ENCODE measurements around the gene ULK4.
"Not testable (repeated sequence)": the region's sequence is repeated elsewhere in the genome, so short reads cannot be mapped to it uniquely, and the experiment has no call there.

Gene ULK4

GRCh38 chr3:41507336-41508062 is 454.4 kb downstream of the ULK4 start:
- DNase-seq (ENCODE audit: low read depth in 2 of 2, low spot score in 1 of 2), result no peak

GRCh38 chr3:41503998-41504623 is 457.8 kb downstream of the ULK4 start:
- DNase-seq (ENCODE audit: low read depth in 2 of 2, low spot score in 1 of 2), result no peak

GRCh38 chr3:41502481-41502880 is 459.4 kb downstream of the ULK4 start:
- no peak for DNase-seq (ENCODE audit: low read depth in 2 of 2, low spot score in 1 of 2)

- DNase-seq (ENCODE audit: low read depth in 2 of 2, low spot score in 1 of 2), result no peak
Measured at GRCh38 chr3:41502023-41502422, 459.9 kb downstream of the ULK4 start.

- no peak for DNase-seq (ENCODE audit: low read depth in 2 of 2, low spot score in 1 of 2)
Measured at GRCh38 chr3:41498847-41499246, 463.1 kb downstream of the ULK4 start.

- DNase-seq (ENCODE audit: low read depth in 2 of 2, low spot score in 1 of 2), result no peak
Measured at GRCh38 chr3:41490360-41490759, 471.5 kb downstream of the ULK4 start.

GRCh38 chr3:41489231-41489630 is 472.7 kb downstream of the ULK4 start:
- no peak for DNase-seq (ENCODE audit: low read depth in 2 of 2, low spot score in 1 of 2)

- DNase-seq (ENCODE audit: low read depth in 2 of 2, low spot score in 1 of 2), result no peak
Measured at GRCh38 chr3:41488501-41488900, 473.4 kb downstream of the ULK4 start.

- no peak for DNase-seq (ENCODE audit: low read depth in 2 of 2, low spot score in 1 of 2)
Measured at GRCh38 chr3:41485484-41485883, 476.4 kb downstream of the ULK4 start.

- no peak for DNase-seq (ENCODE audit: low read depth in 2 of 2, low spot score in 1 of 2)
Measured at GRCh38 chr3:41482134-41482533, 479.8 kb downstream of the ULK4 start.

GRCh38 chr3:41478278-41478677 is 483.6 kb downstream of the ULK4 start:
- no peak for DNase-seq (ENCODE audit: low read depth in 2 of 2, low spot score in 1 of 2)

GRCh38 chr3:41477399-41478014 is 484.4 kb downstream of the ULK4 start:
- no peak for DNase-seq (ENCODE audit: low read depth in 2 of 2, low spot score in 1 of 2)

GRCh38 chr3:41469083-41469482 is 492.8 kb downstream of the ULK4 start:
- no peak for DNase-seq (ENCODE audit: low read depth in 2 of 2, low spot score in 1 of 2)

- no peak for DNase-seq (ENCODE audit: low read depth in 2 of 2, low spot score in 1 of 2)
Measured at GRCh38 chr3:41467481-41467880, 494.4 kb downstream of the ULK4 start.

GRCh38 chr3:41464858-41465257 is 497.0 kb downstream of the ULK4 start:
- no peak for DNase-seq (ENCODE audit: low read depth in 2 of 2, low spot score in 1 of 2)

GRCh38 chr3:41464401-41464800 is 497.5 kb downstream of the ULK4 start:
- DNase-seq (ENCODE audit: low read depth in 2 of 2, low spot score in 1 of 2), result no peak

GRCh38 chr3:41462103-41462691 is 499.7 kb downstream of the ULK4 start:
- DNase-seq (ENCODE audit: low read depth in 2 of 2, low spot score in 1 of 2), result no peak

GRCh38 chr3:41460736-41461135 is 501.2 kb downstream of the ULK4 start:
- DNase-seq (ENCODE audit: low read depth in 2 of 2, low spot score in 1 of 2), result no peak

- DNase-seq (ENCODE audit: low read depth in 2 of 2, low spot score in 1 of 2), result no peak
Measured at GRCh38 chr3:41457176-41457575, 504.7 kb downstream of the ULK4 start.

GRCh38 chr3:41456162-41456561 is 505.7 kb downstream of the ULK4 start:
- DNase-seq (ENCODE audit: low read depth in 2 of 2, low spot score in 1 of 2), result no peak

GRCh38 chr3:41453618-41454017 is 508.3 kb downstream of the ULK4 start:
- not testable (repeated sequence) for DNase-seq (ENCODE audit: low read depth in 2 of 2, low spot score in 1 of 2)

All from stimulated activated CD8-positive, alpha-beta memory T cell treated with anti-CD3 and anti-CD28 coated beads, Interleukin-4, amount 100 ng/mL, for 4 hours (primary cell).